HCT116 (cell line): ENCODE data around the gene GDAP2. TPM values are rescaled to one million over a fixed set of nuclear protein-coding genes. Genes with fewer than 3 reads are reported as not detected.

Experiments used
- ATAC-seq: fragments of 200-7000 bp; cut with Tn5 transposase; 2 replicates; pipeline ENCODE4 v1.9.1; 2020; ENCODE audit warnings: mild to moderate bottlenecking, moderate library complexity
- BruUV-seq: library from RNA; stranded (reverse); fragments of 400-500 nt; replicated peaks from 2 replicates; lab custom pipeline; 2021; lab: Mats Ljungman, UMichigan
- CTCF ChIA-PET: fragments of 300-600 bp; sonication (Branson Sonifier 250); formaldehyde crosslinking; loops from one replicate; lab custom pipeline; 2021; ENCODE audit warnings: antibody characterized with exemption; lab: Charles Lee
- POLR2A ChIA-PET: fragments of 300-600, 350-600 bp; sonication (Branson Sonifier 250); formaldehyde crosslinking; loops from one replicate; lab custom pipeline; 2021; ENCODE audit warnings: antibody characterized with exemption; lab: Charles Lee
- RAD21 ChIA-PET, 2 experiments: fragments of 300-600 bp; sonication (Branson Sonifier 250); formaldehyde crosslinking; loops; one replicate each; lab custom pipeline; 2023; ENCODE audit warnings: low total read pairs in 2 of 2; ENCODE audit not compliant: uncharacterized antibody in 2 of 2, unreplicated experiment in 2 of 2, low non-redundant PET in 1 of 2; lab: Charles Lee
- DNase-seq: peaks from one replicate; pipeline ENCODE4 v3.0.0-alpha.2; 2010; ENCODE audit warnings: low read depth, low spot score
- H2AFZ ChIP-seq: fragments of 200-600 bp; shearing (Covaris generic), sonication (generic); 2 replicates; pipeline ENCODE4 v1.6.1; 2017; ENCODE audit warnings: low read depth, mixed run types, mixed read lengths, antibody characterized with exemption, low read length; ENCODE audit not compliant: poor library complexity, severe bottlenecking
- H3K27ac ChIP-seq: 2 replicates; pipeline ENCODE4 v1.5.1; 2012; ENCODE audit warnings: low read depth, low read length
- H3K27me3 ChIP-seq: fragments of 200-600 bp; sonication (generic); 2 replicates; pipeline ENCODE4 v1.6.1; 2016; ENCODE audit warnings: mixed run types, low read length, mixed read lengths; ENCODE audit not compliant: insufficient read depth
- H3K36me3 ChIP-seq, 2 experiments: fragments of 200-500 bp in 1 of 2; fragments of 200-600 bp in 1 of 2; sonication (Bioruptor generic) in 1 of 2; sonication (generic) in 1 of 2; 2 replicates each; pipeline versions ENCODE4 v1.5.1 to v1.6.1; 2014 to 2016; ENCODE audit warnings: low read length in 2 of 2, inconsistent platforms in 1 of 2, mixed read lengths in 1 of 2, mixed run types in 1 of 2; ENCODE audit not compliant: insufficient read depth in 2 of 2, control insufficient read depth in 1 of 2
- H3K4me1 ChIP-seq, 2 experiments: fragments of 200-600 bp in 1 of 2; sonication (generic) in 1 of 2; 2 replicates each; pipeline versions ENCODE4 v1.5.1 to v1.6.1; 2012 to 2017; ENCODE audit warnings: low read length in 2 of 2, inconsistent platforms in 1 of 2, mild to moderate bottlenecking in 1 of 2, mixed read lengths in 1 of 2, mixed run types in 1 of 2, moderate library complexity in 1 of 2; ENCODE audit not compliant: insufficient read depth in 2 of 2, control insufficient read depth in 1 of 2
- H3K4me2 ChIP-seq: fragments of 200-600 bp; sonication (generic); 2 replicates; pipeline ENCODE4 v1.6.1; 2017; ENCODE audit warnings: mixed run types, low read length, mixed read lengths
- H3K4me3 ChIP-seq, 2 experiments: fragments of 200-600 bp in 1 of 2; sonication (generic) in 1 of 2; replicated peaks in 1 of 2; 2 replicates each; pipeline ENCODE4 v1.5.1; 2011 to 2016; ENCODE audit warnings: low read length in 2 of 2, control low read depth in 1 of 2, low read depth in 1 of 2, mild to moderate bottlenecking in 1 of 2, mixed read lengths in 1 of 2, mixed run types in 1 of 2
- H3K79me2 ChIP-seq: fragments of 200-600 bp; sonication (generic); 2 replicates; pipeline ENCODE4 v1.6.1; 2017; ENCODE audit warnings: mild to moderate bottlenecking, mixed run types, low read length, moderate library complexity, mixed read lengths; ENCODE audit not compliant: insufficient read depth
- H3K9ac ChIP-seq: fragments of 200-600 bp; sonication (generic); 2 replicates; pipeline ENCODE4 v1.6.1; 2016; ENCODE audit warnings: low read length, mixed read lengths
- H3K9me2 ChIP-seq: fragments of 200-600 bp; sonication (generic), shearing (Covaris generic); 2 replicates; pipeline ENCODE4 v1.6.1; 2017; ENCODE audit warnings: mixed run types, mild to moderate bottlenecking, moderate library complexity; ENCODE audit not compliant: insufficient read depth
- H3K9me3 ChIP-seq, 2 experiments: fragments of 200-500 bp in 1 of 2; fragments of 200-600 bp in 1 of 2; sonication (Bioruptor generic) in 1 of 2; sonication (generic) in 1 of 2; 2 replicates each; pipeline ENCODE4 v1.6.1; 2014 to 2017; ENCODE audit warnings: low read length in 2 of 2, mixed read lengths in 2 of 2, inconsistent platforms in 1 of 2, low read depth in 1 of 2, mild to moderate bottlenecking in 1 of 2, mixed run types in 1 of 2, moderate library complexity in 1 of 2; ENCODE audit not compliant: control insufficient read depth in 1 of 2, insufficient read depth in 1 of 2
- H4K20me1 ChIP-seq: fragments of 200-600 bp; sonication (generic), shearing (Covaris generic); 2 replicates; pipeline ENCODE4 v1.6.1; 2017; ENCODE audit warnings: mixed run types, mild to moderate bottlenecking, moderate library complexity; ENCODE audit not compliant: insufficient read depth
- CBX3 ChIP-seq: IDR thresholded peaks from 2 replicates; pipeline ENCODE4 v1.6.1; 2012; ENCODE audit warnings: low read depth
- CEBPB ChIP-seq: IDR thresholded peaks from 2 replicates; pipeline ENCODE4 v1.6.1; 2012; ENCODE audit warnings: low read depth
- CTCF ChIP-seq, 3 experiments: fragments of 200-600 bp in 1 of 3; sonication (generic) in 1 of 3; IDR thresholded peaks in 2 of 3; conservative IDR thresholded peaks in 1 of 3; 2 replicates each; pipeline ENCODE4 v1.5.1; 2012 to 2017; ENCODE audit warnings: low read depth in 2 of 3, low read length in 2 of 3, antibody characterized with exemption in 1 of 3, borderline replicate concordance in 1 of 3, control low read depth in 1 of 3, mild to moderate bottlenecking in 1 of 3, mixed read lengths in 1 of 3, mixed run types in 1 of 3, moderate library complexity in 1 of 3; ENCODE audit not compliant: insufficient read depth in 1 of 3
- ELF1 ChIP-seq: IDR thresholded peaks from 2 replicates; pipeline ENCODE4 v1.6.1; 2012; ENCODE audit warnings: low read depth, borderline replicate concordance
- EZH2phosphoT487 ChIP-seq: fragments of 200-600 bp; IDR thresholded peaks from 2 replicates; pipeline ENCODE4 v1.6.1; 2018; ENCODE audit warnings: antibody characterized with exemption, borderline replicate concordance
- FOSL1 ChIP-seq: IDR thresholded peaks from 2 replicates; pipeline ENCODE4 v1.6.1; 2012; ENCODE audit warnings: low read depth
- POLR2A ChIP-seq: IDR thresholded peaks from 2 replicates; pipeline ENCODE4 v1.7.0; 2011; ENCODE audit warnings: borderline replicate concordance; ENCODE audit not compliant: insufficient read depth, insufficient read length; ENCODE audit errors: extremely low read depth
- RAD21 ChIP-seq: IDR thresholded peaks from 2 replicates; pipeline ENCODE4 v1.6.1; 2012; ENCODE audit warnings: low read depth, mild to moderate bottlenecking
- SIN3A ChIP-seq: IDR thresholded peaks from 2 replicates; pipeline ENCODE4 v1.6.1; 2012; ENCODE audit warnings: low read depth
- SP1 ChIP-seq: IDR thresholded peaks from 2 replicates; pipeline ENCODE4 v1.6.1; 2012; ENCODE audit warnings: low read depth
- SRF ChIP-seq: IDR thresholded peaks from 2 replicates; pipeline ENCODE4 v1.6.1; 2012; ENCODE audit warnings: low read depth
- TCF7L2 ChIP-seq: IDR thresholded peaks from 2 replicates; pipeline ENCODE4 v1.7.0; 2011; ENCODE audit warnings: borderline replicate concordance, inconsistent platforms; ENCODE audit not compliant: insufficient read depth, insufficient read length; ENCODE audit errors: extremely low read depth
- YY1 ChIP-seq: IDR thresholded peaks from 2 replicates; pipeline ENCODE4 v1.6.1; 2011; ENCODE audit warnings: low read length, low read depth, moderate library complexity, mild to moderate bottlenecking; ENCODE audit not compliant: insufficient replicate concordance; ENCODE audit errors: extremely low read depth
- ZNF274 ChIP-seq: fragments of 200-500 bp; sonication (Bioruptor generic); IDR thresholded peaks from 2 replicates; pipeline ENCODE4 v1.6.1; 2014; ENCODE audit warnings: mild to moderate bottlenecking, low read depth, low read length, inconsistent platforms
- intact Hi-C: fragments of 100-400 bp; cut with micrococcal nuclease; formaldehyde crosslinking; loops from 2 replicates; pipeline ENCODE4 v1.10.0; 2022
- total RNA-seq: library from RNA; stranded (reverse); gene quantifications from one replicate; pipeline ENCODE4 v1.2.1, GENCODE V29; 2021; ENCODE audit not compliant: unreplicated experiment

Gene GDAP2
- total RNA-seq, 1 experiment from 2014 or later, result 21.4 TPM

DNA sequence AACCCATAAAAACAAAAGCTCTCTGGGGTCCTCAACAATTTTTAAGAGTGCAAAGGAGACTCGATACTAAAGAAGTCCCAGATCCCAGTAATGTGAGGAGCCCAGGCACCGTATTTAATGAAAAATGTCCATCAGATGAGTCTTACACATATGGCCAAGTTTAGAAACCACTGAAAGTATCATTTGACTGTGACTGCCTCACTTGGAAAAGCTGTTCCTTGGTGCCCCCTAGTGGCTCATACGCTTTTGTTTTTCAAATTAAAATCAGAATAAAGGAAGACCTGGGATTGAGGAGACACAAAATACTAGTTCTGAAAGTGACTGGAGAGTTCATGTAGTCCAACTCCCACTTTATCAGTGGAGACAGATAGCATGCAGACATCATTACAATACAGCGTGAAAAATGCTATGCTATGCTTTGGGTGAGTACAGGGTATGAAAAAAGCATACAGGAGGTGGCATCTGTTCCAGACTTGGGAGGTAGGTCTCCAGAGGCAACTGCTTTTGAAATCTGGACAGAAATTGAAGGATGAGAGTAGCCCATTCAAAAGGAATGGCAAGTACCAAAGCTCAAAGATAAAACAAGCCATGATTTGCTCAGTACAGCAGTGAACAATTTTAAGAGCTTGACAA is 33.8 kb downstream of the GDAP2 start:
- no peak overlapping the region for H3K4me3 ChIP-seq
- no peaks in the 10 kb centered on the region for H3K4me1 ChIP-seq
- H3K9me2 ChIP-seq, result no peaks in the 10 kb centered on the region
- ChIA-PET CTCF (interaction anchor here (0.6 to 3.6 kb wide), 17 partner anchors 10 to 828 kb away, joined by 3 to 13 read pairs (median 4); no protein-coding TSS in a partner anchor), POLR2A (no interaction called here), RAD21 (no interaction called here)
- no peak overlapping the region for H3K27ac ChIP-seq
- H3K27me3 ChIP-seq, result no peaks in the 10 kb centered on the region
- H3K36me3 ChIP-seq, result peaks cover 0 to 11% of the 10 kb centered on the region in 2 experiments; a peak in 2 of 4 replicates
- H2AFZ ChIP-seq, result no peak overlapping the region
- no peak overlapping the region for H3K9ac ChIP-seq
- ATAC-seq (peak; percentile 70), DNase-seq (peak; percentile 54)
- intact Hi-C loops, result loop anchor here (1.0 to 10.0 kb wide), 3 partner anchors 185 to 831 kb away; partner anchors contain the start of gene TTF2
- peak; percentile 69 to 79 (median 71); a peak in 5 of 6 replicates for TF ChIP-seq CTCF (IDR thresholded peaks at IDR 0.05 in 2 of 3, conservative IDR thresholded peaks at IDR 0.05 in 1 of 3; ENCODE audit: borderline replicate concordance in 1 of 3, insufficient read depth in 1 of 3, low read depth in 2 of 3, low read length in 2 of 3)
- no peak for TF ChIP-seq CBX3
- peak; percentile 80 for TF ChIP-seq RAD21
- no peaks in the 10 kb centered on the region for H4K20me1 ChIP-seq
- H3K9me3 ChIP-seq, result no peaks in the 10 kb centered on the region
- BruUV-seq, result no TSS peak
- H3K79me2 ChIP-seq, result no peaks in the 10 kb centered on the region
- no peak overlapping the region for H3K4me2 ChIP-seq

DNA sequence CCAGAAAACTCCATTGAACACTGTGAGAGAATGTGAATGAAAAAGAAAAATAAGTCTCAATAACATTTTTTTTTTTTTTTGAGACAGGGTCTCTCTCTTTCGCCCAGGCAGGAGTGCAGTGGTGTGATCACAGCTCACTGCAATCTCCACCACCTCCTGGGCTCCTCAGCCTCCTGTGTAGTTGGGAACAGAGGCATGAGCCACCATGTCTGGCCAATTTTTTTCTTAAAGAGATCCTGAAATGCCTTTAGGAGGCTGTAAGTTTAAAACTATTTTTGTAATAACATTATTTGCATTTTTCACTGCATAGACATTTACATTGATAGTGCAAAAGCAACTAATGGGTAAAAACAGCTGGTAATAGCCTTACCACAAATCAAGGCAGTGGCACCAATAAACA is 35.3 kb downstream of the GDAP2 start:
- H3K9me2 ChIP-seq, result no peaks in the 10 kb centered on the region
- no peak overlapping the region for H3K9ac ChIP-seq
- H3K27ac ChIP-seq, result no peak overlapping the region
- no peaks in the 10 kb centered on the region for H4K20me1 ChIP-seq
- intact Hi-C loops, result loop anchor here (2.0 to 10.0 kb wide), 3 partner anchors 357 to 829 kb away; partner anchors contain the start of gene TTF2
- ChIA-PET CTCF (interaction anchor here (2.2 to 3.6 kb wide), 2 partner anchors 136 to 140 kb away, joined by 7 to 13 read pairs; no protein-coding TSS in a partner anchor), POLR2A (no interaction called here), RAD21 (no interaction called here)
- peaks cover 0 to 11% of the 10 kb centered on the region in 2 experiments; a peak in 2 of 4 replicates for H3K36me3 ChIP-seq
- no peak overlapping the region for H3K4me2 ChIP-seq
- H3K9me3 ChIP-seq, result no peaks in the 10 kb centered on the region
- no peak for ATAC-seq
- no TSS peak for BruUV-seq
- H3K4me3 ChIP-seq, result no peak overlapping the region
- H2AFZ ChIP-seq, result no peak overlapping the region
- TF ChIP-seq CEBPB, result no peak
- TF ChIP-seq POLR2A, result no peak
- TF ChIP-seq SP1, result no peak
- no peak for TF ChIP-seq TCF7L2
- TF ChIP-seq SIN3A, result no peak
- no peak for TF ChIP-seq ZNF274
- no peak for TF ChIP-seq SRF
- no peak for TF ChIP-seq CTCF (IDR thresholded peaks at IDR 0.05 in 2 of 3, conservative IDR thresholded peaks at IDR 0.05 in 1 of 3; ENCODE audit: borderline replicate concordance in 1 of 3, insufficient read depth in 1 of 3, low read depth in 2 of 3, low read length in 2 of 3)
- TF ChIP-seq EZH2phosphoT487, result no peak
- TF ChIP-seq FOSL1, result no peak
- TF ChIP-seq ELF1, result no peak
- no peak for TF ChIP-seq YY1
- TF ChIP-seq, all 23 proteins: peak for 0
- Histone ChIP-seq H3K27me3 (no peaks in the 10 kb centered on the region), H3K79me2 (no peaks in the 10 kb centered on the region), H3K4me1 (no peaks in the 10 kb centered on the region)
- no peak for DNase-seq
